T-helper 9 cell (primary cell): ENCODE results near the gene ALG8.
"Not testable (repeated sequence)": the region's sequence is repeated elsewhere in the genome, so short reads cannot be mapped to it uniquely, and the experiment has no call there.

Experiments
- DNase-seq: peaks from one replicate; pipeline ENCODE4 v3.0.0-alpha.2; 2020

The ALG8 gene

DNA sequence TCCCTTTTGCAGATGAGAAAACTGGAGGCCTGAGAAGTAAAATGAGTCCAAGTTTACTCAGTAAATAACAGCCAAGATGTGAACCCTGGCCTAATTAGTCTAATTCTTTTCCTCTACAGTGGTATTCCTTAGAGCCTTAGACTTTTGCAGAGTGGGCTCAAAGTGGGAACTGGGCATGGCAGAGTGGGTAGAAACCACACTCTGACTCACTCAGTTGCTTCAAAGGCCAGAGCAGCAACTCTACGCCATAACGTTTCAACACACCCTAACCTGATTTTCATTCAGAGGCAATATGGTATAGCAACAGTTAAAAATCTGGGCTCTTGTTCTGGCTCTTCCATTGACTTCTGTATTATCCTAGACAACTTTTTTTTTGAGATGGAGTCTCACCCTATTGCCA lies 73.0 kb downstream of the ALG8 start:
- no peak for DNase-seq

DNA sequence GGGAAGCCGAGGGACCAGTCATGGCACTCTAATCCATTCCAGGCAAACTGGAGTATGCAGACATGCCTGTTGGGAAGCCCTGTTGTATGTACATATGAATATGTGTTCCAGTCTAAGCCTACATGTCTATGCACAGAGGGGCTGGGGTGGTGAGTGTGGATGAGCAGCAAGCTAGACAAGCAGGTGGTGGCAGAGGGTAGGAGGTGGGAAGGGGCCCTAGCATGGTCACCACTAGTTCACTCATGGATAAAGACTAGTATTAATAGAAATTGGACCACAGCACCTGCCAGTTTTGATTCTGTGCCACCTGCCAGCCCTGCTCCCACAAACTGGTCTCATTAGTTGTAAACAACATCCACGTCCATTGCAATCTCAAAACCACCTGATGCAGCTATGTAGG lies 74.2 kb downstream of the ALG8 start:
- no peak for DNase-seq

DNA sequence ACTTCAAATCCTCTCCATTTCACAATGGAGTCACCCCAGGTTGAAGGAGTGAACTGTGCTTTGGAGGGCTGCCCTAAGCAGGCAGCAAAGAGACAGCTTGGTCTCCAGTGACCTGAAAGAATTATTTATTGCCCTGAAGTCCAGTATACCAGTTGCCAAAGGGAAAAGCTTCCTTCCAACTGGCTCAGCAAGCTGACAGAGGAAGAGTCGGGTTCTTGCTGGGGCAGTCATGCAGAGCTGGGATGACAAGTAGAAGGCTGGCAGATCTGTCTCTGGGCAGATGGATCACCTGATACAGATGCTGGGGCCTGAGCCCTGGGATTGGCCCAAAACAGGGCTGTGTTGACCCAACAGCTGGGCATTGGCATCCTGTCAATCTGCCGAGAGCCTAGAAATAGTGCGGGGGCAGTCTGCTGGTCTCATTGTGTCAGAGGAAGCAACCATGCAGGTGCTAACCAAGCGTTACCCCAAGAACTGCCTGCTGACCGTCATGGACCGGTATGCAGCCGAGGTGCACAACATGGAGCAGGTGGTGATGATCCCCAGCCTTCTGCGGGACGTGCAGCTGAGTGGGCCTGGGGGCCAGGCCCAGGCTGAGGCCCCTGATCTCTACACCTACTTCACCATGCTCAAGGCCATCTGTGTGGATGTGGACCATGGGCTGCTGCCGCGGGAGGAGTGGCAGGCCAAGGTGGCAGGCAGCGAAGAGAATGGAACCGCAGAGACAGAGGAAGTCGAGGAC lies 75.8 kb downstream of the ALG8 start, which contains the start of gene THRSP:
Gene THRSP (plus strand): TSS at position 422 of the 742 bp plus-strand sequence. CDS start 21 bp downstream, at position 443.
- no peak for DNase-seq

DNA sequence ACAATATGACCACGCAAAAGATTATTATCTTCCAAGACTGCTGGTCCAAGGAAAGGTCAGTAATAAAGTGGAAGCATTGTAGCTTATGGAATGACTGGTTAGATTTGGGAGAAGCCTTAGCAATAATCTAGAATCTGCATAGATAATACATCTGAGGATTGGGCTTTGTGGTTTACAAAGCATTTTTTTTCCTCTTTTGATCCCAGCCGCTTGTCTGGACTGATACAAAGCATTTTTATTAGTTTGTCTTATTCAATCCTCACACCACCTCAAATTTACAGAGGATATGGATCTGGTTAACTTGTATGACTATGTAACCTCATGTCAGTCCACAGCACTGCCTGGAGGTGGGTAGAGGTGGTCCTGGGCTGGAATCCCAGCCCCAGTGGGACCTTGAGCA lies 76.8 kb downstream of the ALG8 start:
- no peak for DNase-seq

DNA sequence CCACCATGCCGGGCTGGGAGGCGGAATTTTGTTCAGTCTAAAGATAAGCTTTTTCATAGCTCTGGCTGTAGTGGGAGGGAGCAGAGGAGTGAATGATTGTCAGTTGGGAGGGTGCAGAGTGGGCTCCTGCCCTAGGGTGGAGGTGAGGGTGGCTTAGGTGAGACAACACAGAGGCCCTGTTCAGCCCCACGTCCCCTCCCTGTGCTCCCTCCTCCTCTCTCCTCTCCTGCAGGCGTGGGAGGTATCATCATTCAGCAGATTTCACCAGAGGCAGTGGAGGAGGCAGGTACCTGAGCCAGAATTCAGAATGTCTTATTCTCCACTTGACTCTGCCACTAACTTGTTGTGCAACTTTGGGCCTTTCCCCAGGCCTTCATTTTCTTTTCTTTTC lies 77.5 kb downstream of the ALG8 start:
- no peak for DNase-seq

DNA sequence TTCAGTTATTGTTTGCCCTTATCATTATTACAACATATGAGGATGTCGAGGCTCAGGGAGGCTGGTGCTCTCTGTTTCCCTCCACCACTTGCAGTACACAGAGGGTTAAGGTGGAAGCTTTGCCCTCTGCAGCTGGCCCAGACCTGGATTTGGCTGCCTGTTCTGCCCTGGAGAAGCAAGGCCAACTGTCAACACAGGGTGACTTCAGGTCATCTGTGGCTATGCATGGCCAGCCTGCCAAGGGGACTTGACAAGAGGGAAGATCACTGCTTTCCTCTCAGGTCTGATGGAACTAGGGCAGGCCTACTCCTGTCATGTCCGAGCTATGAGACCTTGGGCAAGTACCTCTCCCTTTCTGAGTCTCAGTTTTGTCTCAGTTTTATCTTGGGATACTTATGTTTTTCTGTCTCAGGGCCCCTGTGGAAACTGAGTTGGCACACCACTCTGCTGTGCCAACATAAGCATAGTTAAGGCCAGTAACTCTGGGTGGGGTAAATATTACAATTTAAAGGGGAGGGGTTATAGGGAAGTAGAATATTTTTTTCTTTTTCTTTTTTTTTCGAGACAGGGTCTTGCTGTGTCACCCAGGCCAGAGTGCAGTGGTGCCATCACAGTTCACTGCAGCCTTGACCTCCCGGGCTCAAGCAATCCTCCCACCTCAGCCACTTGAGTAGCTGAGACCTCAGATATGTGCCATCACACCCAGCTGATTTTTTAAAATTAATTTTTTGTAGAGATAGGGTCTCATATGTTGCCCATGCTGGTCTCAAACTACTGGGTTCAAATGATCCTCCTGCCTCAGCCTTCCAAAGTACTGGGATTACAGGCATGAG lies 78.1 kb downstream of the ALG8 start:
- no peak for DNase-seq

DNA sequence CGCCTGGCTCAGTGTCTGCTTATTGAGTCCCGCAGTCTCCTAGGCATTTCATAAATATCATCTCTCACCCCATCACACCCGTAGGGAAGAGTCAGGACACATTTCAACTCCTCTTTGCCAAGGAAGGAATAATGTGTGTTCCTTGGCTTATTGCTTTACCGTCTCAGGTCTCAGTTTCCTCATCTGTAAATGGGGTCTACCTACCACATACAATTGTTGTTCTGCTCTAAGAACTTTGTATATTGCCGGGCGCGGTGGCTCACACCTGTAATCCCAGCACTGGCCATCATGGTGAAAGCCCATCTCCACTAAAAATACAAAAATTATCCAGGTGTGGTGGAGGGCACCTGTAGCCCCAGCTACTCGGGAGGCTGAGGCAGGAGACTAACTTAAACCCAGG lies 78.9 kb downstream of the ALG8 start:
- no peak for DNase-seq

DNA sequence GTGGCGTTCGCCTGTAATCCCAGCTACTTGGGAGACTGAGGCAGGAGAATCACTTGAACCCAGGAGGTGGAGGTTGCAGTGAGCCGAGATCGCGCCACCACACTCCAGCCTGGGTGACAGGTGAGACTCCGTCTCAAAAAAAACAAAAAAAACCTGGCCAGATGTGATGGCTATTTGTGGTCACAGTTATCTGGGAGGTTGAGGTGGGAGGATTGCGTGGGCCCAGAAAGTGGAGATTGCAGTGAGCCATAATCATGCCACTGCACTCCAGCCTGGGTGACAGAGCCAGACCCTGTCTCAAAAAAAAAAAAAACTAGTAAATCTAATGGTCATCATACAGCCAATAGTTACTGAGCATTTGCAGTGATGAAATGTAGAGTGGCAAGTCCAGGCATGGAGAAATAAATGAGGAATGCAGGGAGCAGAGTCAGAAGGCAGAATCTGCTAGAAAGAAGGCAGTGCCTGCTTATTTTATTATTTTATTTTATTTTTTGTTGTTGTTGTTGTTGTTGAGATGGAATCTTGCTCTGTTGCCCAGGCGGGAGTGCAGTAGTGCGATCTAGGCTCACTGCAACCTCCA lies 79.6 kb downstream of the ALG8 start:
- DNase-seq: not testable (repeated sequence)

DNA sequence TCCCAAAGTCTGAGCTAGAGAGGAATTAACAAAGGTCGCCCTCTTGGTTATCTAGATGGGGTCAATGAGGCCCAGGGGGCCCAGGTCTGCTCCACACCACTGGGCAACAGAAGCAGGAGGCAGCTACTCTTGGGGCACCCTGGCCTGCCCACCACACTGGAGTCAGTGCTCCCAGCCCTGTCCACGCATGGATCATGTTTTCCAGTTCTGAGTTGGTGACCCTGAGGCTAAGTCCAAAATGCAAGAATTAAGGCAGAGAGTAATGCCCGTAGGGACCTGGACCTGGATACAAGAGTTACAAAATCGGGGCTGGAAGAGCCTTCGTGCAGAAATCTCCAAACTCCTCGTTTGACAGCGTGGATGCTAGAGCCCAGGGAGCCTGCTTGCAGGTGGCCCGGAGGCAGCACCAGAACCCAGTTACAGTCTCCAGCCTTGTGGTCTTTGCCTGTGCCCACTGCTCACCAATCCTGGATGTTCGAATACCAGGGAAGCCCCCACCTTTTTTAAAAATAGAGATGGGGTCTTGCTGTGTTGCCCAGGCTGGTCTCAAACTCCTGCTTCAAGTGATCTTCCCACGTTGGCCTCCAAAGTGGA lies 81.9 kb downstream of the ALG8 start:
- no peak for DNase-seq

DNA sequence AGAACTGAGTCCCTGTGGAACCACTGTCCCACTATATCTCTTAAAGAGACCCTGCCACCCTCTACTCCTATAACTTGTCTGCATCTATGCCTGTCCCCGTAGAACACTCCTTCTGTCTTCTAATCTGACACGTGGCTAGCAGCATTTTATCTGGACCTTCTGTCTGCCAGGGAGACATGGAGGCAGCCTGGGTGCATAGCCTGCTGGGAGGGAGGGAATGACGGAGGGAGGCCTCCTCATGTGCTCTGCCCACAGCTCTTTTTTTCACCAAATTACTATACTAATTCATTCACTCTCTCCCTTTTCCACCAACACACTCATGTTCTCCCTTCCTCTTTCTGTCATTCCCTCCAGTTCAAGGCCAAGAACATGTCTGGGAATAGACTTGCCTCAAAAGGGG lies 83.3 kb downstream of the ALG8 start:
- no peak for DNase-seq

DNA sequence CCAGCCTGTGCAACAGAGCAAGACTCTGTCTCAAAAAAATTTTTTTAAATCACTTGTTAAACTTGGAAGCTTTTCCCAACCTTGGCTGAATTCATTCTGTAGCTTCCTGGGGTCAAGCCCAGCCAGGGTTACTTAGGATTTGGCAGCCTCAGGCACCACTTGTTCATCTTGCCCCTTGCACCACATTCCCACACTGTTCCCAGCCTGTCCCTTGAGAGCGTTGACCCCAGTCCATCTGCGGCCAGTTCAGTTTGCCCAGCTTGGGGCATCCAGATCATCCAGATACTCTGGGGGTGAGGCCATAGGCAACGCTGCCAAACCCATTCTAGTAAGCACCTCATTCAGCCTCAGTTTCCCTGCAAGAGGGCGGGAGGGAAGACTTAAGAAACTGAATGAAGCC lies 84.5 kb downstream of the ALG8 start:
- no peak for DNase-seq

DNA sequence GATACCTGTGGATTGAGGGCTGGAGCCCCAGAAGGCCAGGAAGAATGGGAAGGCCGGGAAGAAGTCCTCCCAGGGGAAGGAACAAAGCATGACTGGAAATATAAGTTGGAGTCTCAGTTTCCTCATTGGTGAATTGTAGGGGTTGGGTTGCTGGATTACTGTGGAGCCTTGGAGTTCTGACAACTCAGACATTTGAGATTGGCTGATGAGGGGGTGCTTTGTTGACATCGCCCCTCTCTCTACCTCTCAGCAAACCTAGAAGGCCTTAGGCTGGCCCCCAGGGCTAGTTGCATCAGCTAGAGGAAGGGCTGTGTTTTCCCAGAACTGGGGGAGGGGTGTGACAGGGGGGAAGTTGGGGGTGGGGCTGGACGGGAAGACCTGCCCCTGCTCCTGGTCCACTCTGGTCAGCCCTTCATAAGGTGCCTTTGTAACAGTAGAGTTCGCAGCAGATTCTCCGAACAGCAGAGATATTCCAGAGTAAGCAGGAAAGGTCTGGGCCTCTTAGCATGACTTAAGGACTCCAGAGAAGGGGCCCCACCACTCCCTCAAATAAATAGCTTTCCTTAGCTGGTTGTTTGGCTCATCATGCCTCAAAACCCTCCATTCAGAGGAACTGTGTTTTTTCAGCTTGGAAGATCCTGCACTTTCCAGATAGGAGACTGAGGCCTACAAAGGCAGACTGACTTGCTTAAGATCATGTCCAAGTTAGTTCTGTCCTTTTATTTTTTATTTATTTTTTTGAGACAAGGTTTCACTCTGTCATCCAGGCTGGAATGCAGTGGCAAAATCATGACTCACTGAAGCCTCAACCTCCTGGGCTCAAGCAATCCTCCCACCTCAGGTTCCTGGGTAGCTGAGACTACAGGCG lies 88.2 kb downstream of the ALG8 start:
- no peak for DNase-seq
